ENCODE measurements around the gene FANCB. TPM values are rescaled to one million over a fixed set of nuclear protein-coding genes. Genes with fewer than 3 reads are reported as not detected.

FANCB gene
- total and polyA plus RNA-seq, 2 of the 13 experiments (the other 11 are each of a cell fraction or from before 2014, with no cell fraction given), result 1.0 to 5.8 TPM

- POLR2A ChIA-PET, result no interaction called here
- Histone ChIP-seq H4K20me1 (ENCODE audit: insufficient read depth, low read length) (no peaks in the 10 kb centered on the region), H3K27me3 (ENCODE audit: control insufficient read depth in 1 of 2, insufficient read depth in 2 of 2, low read length in 2 of 2) (no peaks in the 10 kb centered on the region), H3K9ac (ENCODE audit: insufficient read depth, low read depth, low read length) (no peak overlapping the region), H2AFZ (ENCODE audit: low read length) (no peak overlapping the region), H3K4me1 (ENCODE audit: insufficient read depth, low read length) (no peaks in the 10 kb centered on the region), H3K9me3 (ENCODE audit: low read length) (no peaks in the 10 kb centered on the region), H3K79me2 (ENCODE audit: insufficient read depth, low read length) (no peaks in the 10 kb centered on the region), H3K27ac (ENCODE audit: extremely low read length, insufficient read depth, low read length) (no peak overlapping the region), H3K4me2 (ENCODE audit: low read depth, low read length) (no peak overlapping the region), H3K36me3 (replicated peaks in 1 of 2; ENCODE audit: control insufficient read depth in 1 of 2, insufficient read depth in 2 of 2, low read length in 2 of 2) (no peaks in the 10 kb centered on the region), H3K4me3 (replicated peaks in 1 of 3; ENCODE audit: insufficient read depth in 1 of 3, low read depth in 2 of 3, low read length in 3 of 3) (no peak overlapping the region)
- CTCF ChIA-PET (ENCODE audit: low intra/inter-chr PET ratio, low total read pairs), result no interaction called here
- no peak for ATAC-seq
- BruUV-seq (replicated peaks), result no TSS peak
- no peak for FAIRE-seq
- in situ Hi-C loops (cut with HindIII; ENCODE audit: extremely low pct_ligation_motif_present, low pct_unique_long_range_greater_than_20kb), result no loop called here
- WGBS (ENCODE audit: low lambda C conversion rate), result 90% methylated on average over 2 of the region's 2 CpGs
- intact Hi-C loops (cut with micrococcal nuclease; ENCODE audit: unreplicated experiment), result no loop called here
- no peak for DNase-seq (ENCODE audit: low spot score)
- no peak for TF ChIP-seq ZNF274 (CRISPR knock-in tag; IDR thresholded peaks at IDR 0.05)
- no peak for TF ChIP-seq ZNF367 (CRISPR knock-in tag; IDR thresholded peaks at IDR 0.05; ENCODE audit: borderline replicate concordance)
- TF ChIP-seq ZNF83 (CRISPR knock-in tag; IDR thresholded peaks at IDR 0.05; ENCODE audit: borderline replicate concordance), result no peak
- TF ChIP-seq ZNF337 (CRISPR knock-in tag; IDR thresholded peaks at IDR 0.05; ENCODE audit: borderline replicate concordance, low read depth), result no peak
- TF ChIP-seq RARA (CRISPR knock-in tag; IDR thresholded peaks at IDR 0.05), result no peak
- TF ChIP-seq ZNF710 (CRISPR knock-in tag; IDR thresholded peaks at IDR 0.05; ENCODE audit: borderline replicate concordance), result no peak
- TF ChIP-seq ZNF138 (CRISPR knock-in tag; IDR thresholded peaks at IDR 0.05; ENCODE audit: low read depth), result no peak
- no peak for TF ChIP-seq CENPX (CRISPR knock-in tag; IDR thresholded peaks at IDR 0.05)
- no peak for TF ChIP-seq GMEB1 (CRISPR knock-in tag; IDR thresholded peaks at IDR 0.05; ENCODE audit: borderline replicate concordance)
- TF ChIP-seq ATAD3A (CRISPR knock-in tag; IDR thresholded peaks at IDR 0.05), result no peak
- TF ChIP-seq TFDP2 (CRISPR knock-in tag; IDR thresholded peaks at IDR 0.05), result no peak
- TF ChIP-seq CBX2 (IDR thresholded peaks at IDR 0.05; ENCODE audit: low read depth, low read length), result no peak
- no peak for TF ChIP-seq CBX2 (CRISPR knock-in tag; IDR thresholded peaks at IDR 0.05; ENCODE audit: low read depth)
- TF ChIP-seq TP53 (CRISPR knock-in tag; conservative IDR thresholded peaks at IDR 0.05), result no peak
- no peak for TF ChIP-seq KLF11 (CRISPR knock-in tag; IDR thresholded peaks at IDR 0.05)
- TF ChIP-seq FOXO1 (CRISPR knock-in tag; IDR thresholded peaks at IDR 0.05), result no peak
- no peak for TF ChIP-seq NR0B2 (CRISPR knock-in tag; IDR thresholded peaks at IDR 0.05)
- no peak for TF ChIP-seq MLXIP (CRISPR knock-in tag; IDR thresholded peaks at IDR 0.05; ENCODE audit: borderline replicate concordance)
Observed at GRCh38 chrX:14832151-14832550, 40.7 kb downstream of the FANCB start.
